Neutrophil (primary cell): ENCODE results near the gene RIMBP2.

Experiments used
- H3K27ac ChIP-seq: fragments of 200-600 bp; sonication (generic); 2 replicates; pipeline ENCODE4 v1.5.1; 2016; ENCODE audit warnings: mild to moderate bottlenecking, moderate library complexity
- H3K27me3 ChIP-seq: fragments of 200-600 bp; sonication (generic); 2 replicates; pipeline ENCODE4 v1.6.0; 2016; ENCODE audit warnings: mild to moderate bottlenecking
- H3K36me3 ChIP-seq: fragments of 200-600 bp; sonication (generic); 2 replicates; pipeline ENCODE4 v1.5.1; 2017
- H3K4me1 ChIP-seq, 2 experiments: fragments of 200-600 bp in 1 of 2; sonication (generic) in 1 of 2; 1 replicate in 1 of 2; 2 replicates in 1 of 2; pipeline versions ENCODE4 v1.5.1 to v1.6.1; 2013 to 2016; ENCODE audit warnings: low read depth in 1 of 2, low read length in 1 of 2, mild to moderate bottlenecking in 1 of 2, moderate library complexity in 1 of 2; ENCODE audit not compliant: control insufficient read depth in 1 of 2, insufficient read depth in 1 of 2
- H3K4me3 ChIP-seq, 2 experiments: fragments of 200-600 bp in 1 of 2; sonication (generic) in 1 of 2; 1 replicate in 1 of 2; 2 replicates in 1 of 2; pipeline ENCODE4 v1.5.1; 2013 to 2016; ENCODE audit warnings: low read depth in 1 of 2, low read length in 1 of 2, mild to moderate bottlenecking in 1 of 2, moderate library complexity in 1 of 2
- H3K9me3 ChIP-seq: fragments of 200-600 bp; sonication (generic); 2 replicates; pipeline ENCODE4 v1.5.1; 2016
- CTCF ChIP-seq: fragments of 200-600 bp; sonication (generic); IDR thresholded peaks from 2 replicates; pipeline ENCODE4 v1.5.1; 2016; ENCODE audit warnings: antibody characterized with exemption

RIMBP2 gene

GRCh38 chr12:130674676-130675075, 41.4 kb downstream of the RIMBP2 start:
- TF ChIP-seq CTCF = no peak
- Histone ChIP-seq H3K36me3 (no peaks in the 10 kb centered on the region), H3K4me1 (no peaks in the 10 kb centered on the region), H3K27ac (no peak overlapping the region), H3K4me3 (no peak overlapping the region), H3K9me3 (no peaks in the 10 kb centered on the region), H3K27me3 (no peaks in the 10 kb centered on the region)

- Histone ChIP-seq H3K4me3 (no peak overlapping the region), H3K9me3 (no peaks in the 10 kb centered on the region), H3K27me3 (no peaks in the 10 kb centered on the region), H3K36me3 (no peaks in the 10 kb centered on the region), H3K27ac (no peak overlapping the region), H3K4me1 (no peaks in the 10 kb centered on the region)
- TF ChIP-seq CTCF = no peak
Measured at GRCh38 chr12:130673036-130673705, 42.9 kb downstream of the RIMBP2 start.

DNA sequence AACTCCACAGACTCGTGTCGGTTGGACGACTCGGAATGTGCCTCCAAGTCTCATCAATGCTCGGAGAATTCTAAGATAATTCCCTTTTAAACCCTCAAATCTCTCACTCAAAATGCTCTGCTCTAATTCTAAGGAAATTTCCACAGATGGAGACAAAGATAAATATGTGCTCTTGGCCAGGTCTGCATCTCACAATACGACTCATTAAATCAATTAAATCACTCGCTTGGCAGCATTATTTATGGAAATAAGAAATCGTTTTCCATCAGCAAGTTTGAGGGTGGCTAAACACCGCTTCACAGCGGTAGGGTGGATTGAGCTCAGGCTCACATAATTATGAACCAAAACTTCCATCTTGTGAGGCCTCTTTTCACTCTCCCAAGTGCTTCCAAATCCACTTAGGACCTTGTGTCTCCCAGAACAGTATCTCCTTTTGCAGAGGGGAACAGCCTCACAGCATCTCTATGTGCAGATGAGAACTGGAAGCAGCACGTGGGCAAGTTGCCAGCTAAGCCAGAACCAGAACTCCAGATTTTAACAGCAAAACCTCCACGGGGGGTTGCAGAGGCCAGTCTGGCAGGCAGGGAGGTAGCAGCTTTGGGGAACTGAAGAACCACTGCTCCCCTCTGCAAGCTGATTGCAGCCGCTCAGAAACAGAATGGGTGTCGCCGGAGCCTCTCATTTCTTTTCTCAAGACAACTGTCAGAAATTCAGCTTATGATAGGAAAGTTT, 43.8 kb downstream of the RIMBP2 start:
- Histone ChIP-seq H3K9me3 (no peaks in the 10 kb centered on the region), H3K4me1 (no peaks in the 10 kb centered on the region), H3K27me3 (no peaks in the 10 kb centered on the region), H3K36me3 (no peaks in the 10 kb centered on the region), H3K4me3 (no peak overlapping the region), H3K27ac (no peak overlapping the region)
- TF ChIP-seq CTCF = no peak

DNA sequence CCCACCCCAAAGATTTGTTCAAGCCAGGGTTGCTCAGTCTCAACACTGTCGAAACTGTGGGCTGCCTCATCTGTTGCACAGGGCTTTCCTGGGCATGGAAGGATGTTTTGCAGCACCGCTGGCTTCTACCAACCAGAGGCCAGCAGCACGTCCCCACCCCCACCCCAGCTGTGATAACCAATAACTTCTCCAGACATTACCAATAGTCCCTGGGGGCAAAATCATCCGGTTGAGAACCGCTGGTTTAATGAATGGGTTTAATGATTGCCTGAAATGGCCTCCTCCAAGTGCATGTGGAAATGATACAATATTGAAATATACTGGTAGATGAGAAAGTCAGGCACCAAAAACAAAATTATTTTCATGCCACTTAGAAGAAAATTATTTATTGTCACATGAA, 44.5 kb downstream of the RIMBP2 start:
- Histone ChIP-seq H3K9me3 (no peaks in the 10 kb centered on the region), H3K36me3 (no peaks in the 10 kb centered on the region), H3K4me1 (no peaks in the 10 kb centered on the region), H3K4me3 (no peak overlapping the region), H3K27ac (no peak overlapping the region), H3K27me3 (no peaks in the 10 kb centered on the region)
- TF ChIP-seq CTCF = no peak

- no peaks in the 10 kb centered on the region for H3K27me3 ChIP-seq
- TF ChIP-seq CTCF = no peak
- H3K36me3 ChIP-seq = no peaks in the 10 kb centered on the region
- no peaks in the 10 kb centered on the region for H3K4me1 ChIP-seq
- no peak overlapping the region for H3K27ac ChIP-seq
- H3K9me3 ChIP-seq = no peaks in the 10 kb centered on the region
- no peak overlapping the region for H3K4me3 ChIP-seq
Measured at GRCh38 chr12:130669797-130670196, 46.3 kb downstream of the RIMBP2 start.
